TTC549 (cell line): ENCODE measurements around the gene TCAIM.
"Not testable (repeated sequence)": the region's sequence is repeated elsewhere in the genome, so short reads cannot be mapped to it uniquely, and the experiment has no call there.

ENCODE experiments used
- FAIRE-seq: peaks from 2 replicates; lab custom pipeline; 2012; peaks lifted over from hg19 to GRCh38; lab: Jason Lieb, UNC

The TCAIM gene

DNA sequence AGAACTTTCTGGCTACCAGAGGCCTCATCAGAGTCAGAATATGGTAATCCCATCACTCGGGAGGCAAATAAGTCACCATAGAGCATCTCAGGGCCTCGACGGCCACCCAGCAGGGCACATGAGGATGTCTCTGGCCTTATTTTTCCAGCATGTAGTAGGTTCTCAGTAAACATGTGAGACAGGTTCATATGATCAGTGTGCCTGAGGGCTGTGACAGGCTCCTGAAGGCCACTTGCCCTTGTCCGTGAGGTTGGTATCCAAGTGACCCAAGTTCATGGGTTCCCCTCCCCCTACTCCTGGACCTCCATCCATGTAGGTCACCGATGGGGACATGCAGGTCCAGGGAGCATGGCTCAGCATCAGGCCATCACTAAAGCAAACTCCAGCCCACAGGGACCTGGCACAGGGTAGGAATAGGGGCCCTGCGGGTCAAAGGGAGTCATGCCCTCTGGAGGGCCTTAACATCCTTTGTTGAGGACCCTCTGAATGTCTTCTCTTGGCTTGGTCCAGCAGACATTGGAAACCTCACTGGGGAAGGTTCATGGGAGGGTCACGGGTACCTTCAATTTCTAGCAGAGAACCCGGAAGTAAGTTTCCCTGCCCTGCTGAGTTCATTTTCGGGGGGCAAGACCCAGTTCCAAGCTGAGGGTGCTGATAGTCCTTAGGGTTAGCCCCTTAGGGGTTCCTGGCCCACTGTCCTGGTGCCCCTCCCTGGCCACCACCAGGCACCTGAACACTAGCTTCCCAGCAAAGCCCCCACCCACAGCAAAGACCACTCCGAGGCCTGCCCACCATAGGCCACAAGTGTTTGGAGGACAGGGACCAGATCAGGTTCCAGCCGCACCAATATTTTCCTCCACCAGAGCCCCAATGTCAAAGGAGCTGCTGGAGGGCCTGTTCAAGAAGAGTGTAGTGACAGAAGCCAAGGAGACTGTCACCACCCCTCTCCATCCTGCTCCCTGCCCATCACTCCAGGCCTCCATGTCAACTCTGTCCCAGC is 77.8 kb downstream of the TCAIM start:
- FAIRE-seq: no peak

DNA sequence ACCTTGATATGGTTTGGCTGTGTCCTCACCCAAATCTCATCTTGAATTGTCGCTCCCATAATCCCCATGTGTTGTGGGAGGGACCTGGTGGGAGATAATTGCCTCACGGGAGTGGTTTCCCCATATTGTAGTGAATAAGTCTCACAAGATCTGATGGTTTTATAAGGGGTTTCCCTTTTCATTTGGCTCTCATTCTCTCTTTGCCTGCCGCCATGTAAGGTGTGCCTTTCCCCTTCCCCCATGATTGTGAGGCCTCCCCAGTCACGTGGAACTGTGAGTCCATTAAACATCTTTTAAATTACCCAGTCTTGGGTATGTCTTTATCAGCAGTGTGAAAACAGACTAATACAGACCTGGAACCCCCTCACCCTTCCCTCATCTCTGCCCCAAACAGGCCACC is 79.6 kb downstream of the TCAIM start:
- FAIRE-seq: not testable (repeated sequence)

DNA sequence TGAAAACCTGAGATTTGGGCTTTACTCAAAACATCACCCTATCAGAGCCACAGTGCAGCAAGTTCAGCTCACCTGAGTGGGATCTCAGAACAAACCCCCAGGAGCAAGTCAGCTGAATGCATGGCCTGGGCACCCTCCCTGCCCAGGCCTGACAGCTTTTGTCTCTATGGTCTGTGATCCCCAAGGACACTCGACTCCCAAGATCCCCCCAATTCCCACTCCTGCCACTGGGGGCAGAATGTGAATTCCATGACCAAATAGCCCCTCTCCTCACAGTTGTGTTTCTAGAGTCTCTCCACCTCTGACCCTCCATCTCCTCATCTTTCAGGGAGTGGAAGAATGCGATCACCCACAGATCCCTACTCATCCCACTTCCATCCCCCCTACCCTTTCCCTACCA is 80.0 kb downstream of the TCAIM start:
- FAIRE-seq: no peak

DNA sequence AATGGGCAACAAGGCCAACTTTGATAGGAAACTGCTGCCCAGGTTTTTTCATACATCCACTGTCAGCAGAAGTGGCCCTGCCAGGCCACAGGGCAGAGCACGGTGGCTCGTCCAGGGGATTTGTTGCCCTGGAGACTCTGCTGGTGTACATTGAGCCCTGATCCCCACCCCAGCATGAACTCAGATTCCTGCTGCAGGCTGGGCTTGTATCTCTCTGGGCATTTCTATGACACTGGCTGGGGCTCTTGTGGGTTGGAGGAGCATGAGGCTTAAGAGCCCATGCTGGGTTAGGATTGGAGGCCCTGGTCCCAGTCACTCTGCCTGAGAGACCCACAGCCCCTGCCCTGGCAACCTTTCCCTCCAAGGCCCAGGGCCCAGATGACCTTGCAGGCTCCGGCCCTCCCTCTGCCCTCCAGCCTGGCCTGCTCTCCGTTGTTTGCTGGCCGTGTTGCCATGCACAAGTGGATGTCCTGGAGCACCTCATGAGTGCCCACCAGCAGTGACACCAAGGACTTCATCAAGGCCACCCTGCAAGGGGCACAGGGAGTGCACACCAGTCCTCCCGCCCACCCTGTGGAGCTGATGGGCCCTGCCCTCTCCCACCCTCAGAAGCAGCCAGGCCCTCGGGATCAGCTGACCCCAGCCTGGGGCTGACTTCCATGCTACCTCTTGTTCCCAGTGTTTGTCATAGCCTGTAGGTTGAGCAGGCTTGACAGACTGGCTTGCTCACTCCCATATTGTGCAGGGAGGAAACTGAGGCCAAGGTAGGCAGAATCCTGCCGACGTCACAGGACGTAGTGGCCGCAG is 80.8 kb downstream of the TCAIM start:
- FAIRE-seq: no peak

DNA sequence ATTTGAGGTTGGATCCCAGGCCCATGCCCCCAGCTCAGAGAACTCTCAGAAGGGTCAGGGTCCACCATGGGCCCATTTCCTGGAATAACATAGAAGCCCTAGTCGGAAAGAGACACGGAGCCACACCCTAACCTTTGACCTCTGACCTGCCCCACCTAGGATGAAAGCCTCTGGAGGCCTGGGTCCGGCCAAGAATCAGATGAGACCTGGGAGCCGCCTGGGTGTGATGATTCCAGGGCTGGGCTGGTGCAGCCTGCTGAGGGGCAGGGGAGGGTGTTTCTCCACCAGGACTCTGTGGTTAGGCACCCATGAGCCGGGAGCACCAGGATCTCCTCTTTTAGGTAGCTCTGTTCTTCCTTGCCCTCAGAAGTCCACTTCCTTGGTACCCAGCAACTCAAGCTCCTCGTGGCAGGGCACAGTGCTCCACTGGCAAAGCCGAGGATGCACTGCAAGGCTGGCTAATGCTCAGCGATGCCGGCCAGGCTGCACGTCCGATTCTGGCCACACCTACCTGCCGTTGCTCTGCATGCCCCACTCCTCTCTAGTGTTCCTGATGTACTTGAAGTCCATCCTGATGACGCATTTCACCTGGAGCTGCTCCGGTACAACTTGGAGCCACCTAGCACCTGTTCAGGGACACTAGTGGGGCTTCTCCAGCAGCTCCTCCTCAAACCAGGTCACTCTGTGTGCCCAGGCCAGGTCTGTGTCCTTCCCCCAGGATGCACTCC is 81.5 kb downstream of the TCAIM start:
- no peak for FAIRE-seq

DNA sequence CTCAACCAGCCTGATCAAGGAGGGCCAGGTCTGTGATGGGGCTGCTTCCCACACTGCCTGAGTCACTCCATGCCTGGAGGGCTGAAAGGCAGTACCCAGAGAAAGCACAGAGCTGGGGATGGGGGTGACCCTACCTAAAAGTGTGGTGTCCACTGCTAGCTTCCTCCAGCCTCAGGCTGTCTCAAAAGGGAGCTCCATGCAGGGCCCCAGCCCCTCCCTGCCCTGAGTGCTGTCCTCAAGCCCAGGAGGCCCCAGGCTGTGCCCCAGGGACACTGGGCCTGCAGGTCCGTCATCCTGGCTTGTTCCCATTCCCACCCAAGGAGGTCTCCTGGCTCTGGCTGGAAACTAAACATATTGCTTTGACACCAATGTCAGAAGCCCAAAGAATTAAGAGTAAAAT is 82.1 kb downstream of the TCAIM start:
- FAIRE-seq: no peak

DNA sequence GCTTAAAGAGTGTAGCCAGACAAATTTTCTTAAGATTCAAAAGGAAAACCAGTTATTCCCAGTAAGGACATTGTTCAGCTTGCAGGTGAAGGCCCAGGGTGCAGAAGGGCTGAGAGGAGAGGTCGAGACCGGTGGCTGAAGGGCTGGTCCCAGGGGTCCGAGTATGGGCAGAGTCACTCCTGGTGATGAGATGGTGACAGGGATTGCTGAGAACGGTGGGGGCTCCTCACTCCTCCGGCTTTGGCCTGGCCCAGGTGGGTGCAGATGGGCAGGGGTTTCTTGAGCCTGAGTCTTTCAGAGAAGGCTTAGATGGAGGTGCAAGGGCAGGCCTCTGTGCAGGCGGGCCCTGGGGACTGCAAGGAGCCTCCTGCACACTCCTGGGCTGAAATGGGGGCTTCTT is 82.7 kb downstream of the TCAIM start:
- FAIRE-seq: no peak

DNA sequence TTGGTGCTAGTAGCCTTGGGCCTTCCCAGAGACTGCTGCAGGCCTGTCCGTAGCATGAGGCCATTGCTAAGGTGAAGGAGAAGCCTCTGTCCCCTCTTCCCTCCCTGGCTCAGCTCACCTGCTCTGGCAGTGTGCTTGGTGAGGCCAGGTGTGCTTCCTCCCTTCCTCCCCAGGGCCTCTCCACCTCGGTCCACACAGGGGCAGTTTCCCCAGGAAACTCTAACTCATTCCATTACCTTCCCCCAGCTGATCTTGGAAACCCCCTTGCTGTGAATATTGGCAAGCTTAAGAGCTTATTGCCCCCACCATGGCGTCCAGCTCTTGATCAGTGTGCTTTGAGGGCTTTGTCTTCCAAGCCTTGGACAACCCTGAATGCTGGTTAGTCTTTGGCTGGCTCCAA is 86.2 kb downstream of the TCAIM start:
- no peak for FAIRE-seq

DNA sequence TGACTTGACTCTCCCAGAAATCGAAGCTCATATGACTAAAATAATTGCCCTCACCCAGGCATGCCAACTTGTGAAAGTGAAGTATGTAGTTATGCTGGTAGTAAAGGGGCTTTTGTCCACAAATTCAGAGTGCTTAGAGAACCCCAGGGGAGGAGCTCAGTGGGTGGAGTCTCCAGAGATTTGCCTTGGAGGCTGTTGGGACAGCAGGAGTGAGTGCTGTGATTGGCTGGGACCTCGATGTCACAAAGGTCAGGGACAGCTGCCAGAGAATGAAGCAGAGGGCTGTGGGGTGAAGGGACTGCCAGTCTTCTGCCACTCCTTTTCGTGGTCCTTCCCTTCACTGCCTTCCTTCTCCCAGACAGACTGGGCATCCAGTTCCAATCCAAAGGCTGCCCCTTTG is 89.1 kb downstream of the TCAIM start:
- no peak for FAIRE-seq

DNA sequence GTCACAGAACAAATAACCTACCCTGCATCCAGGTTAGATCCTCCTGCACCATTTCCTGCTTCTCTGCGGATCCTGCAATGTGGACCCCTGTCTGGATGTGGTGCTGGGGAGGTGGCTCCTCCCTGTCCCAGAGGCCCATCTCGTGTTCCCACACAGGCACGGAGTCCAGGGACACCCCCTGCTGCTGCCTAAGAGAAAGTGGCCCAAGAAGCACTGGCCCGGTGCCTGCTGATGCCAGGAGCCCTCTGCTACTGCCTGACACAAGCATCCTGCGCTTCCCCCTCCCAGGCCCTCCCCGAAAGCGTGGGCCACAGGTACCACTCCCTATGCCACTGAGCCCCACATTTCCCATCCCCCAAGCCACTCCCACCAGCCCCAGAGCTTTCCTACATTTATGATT is 90.3 kb downstream of the TCAIM start:
- no peak for FAIRE-seq

DNA sequence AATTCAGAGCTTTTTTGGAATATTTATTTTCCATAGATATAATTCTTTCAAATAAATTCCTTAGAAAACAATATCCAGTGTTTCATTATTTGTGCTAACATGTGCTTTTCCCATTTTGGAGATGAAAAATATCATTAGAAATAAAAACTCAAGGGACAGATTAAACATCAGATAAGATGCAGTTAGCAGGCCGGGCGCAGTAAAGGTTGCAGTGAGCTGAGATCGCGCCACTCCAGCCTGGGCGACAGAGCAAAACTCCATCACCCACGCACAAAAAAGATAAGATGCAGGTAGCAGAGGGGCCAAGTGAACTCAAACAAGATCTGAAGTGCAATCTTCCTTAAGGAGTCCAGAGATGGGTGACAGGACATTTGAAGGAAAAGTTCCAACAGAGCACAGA is 90.9 kb downstream of the TCAIM start:
- FAIRE-seq: no peak

DNA sequence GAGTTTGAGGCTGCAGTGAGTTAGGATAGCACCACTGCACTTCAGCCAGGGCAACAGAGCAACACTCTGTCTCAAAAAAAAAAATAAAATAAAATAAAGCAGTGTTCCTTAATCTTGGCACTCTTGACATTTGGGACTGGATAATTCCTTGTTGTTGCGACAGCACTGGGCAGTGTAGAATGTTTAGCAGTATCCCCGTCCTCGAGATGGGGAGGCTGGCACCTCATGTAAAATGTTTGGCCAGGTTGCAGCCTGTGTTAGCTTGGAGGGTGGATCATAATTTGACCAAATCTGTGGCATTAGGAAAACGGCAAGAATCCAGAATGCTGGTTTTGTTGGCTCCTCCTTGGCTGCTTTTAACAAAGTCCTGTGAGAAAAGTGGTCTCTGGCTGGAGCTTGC is 91.9 kb downstream of the TCAIM start:
- FAIRE-seq: no peak

DNA sequence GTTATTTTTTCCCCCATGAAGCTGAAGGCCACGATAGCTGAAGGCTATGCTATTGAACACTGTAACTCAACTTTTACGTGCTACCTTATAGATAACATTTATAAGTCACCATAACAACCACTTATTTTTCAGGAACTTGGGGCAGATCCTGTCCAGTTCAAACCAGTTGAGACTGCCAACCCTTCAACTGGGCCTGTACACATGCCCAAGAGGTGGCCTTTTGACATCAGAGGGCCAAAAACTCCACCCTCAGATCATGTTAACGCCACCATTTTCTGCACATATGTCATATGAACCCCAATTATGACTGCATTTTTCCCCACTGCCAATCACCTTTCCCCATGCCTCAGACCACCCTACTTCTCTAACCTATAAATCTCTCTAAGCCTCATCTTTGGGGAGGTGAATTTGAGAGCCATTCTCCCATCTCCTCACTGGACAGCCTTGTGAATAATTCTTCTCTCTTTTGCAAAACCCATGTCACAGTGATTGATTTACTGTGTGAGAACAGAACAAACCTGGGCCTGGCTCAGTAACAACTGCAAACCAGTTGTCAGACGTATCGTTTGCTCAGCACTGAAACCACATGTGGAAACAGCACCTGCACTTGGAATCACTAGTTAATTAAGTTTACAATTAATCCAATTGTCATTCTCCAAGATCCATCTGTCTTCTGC is 96.4 kb downstream of the TCAIM start:
- FAIRE-seq: no peak

DNA sequence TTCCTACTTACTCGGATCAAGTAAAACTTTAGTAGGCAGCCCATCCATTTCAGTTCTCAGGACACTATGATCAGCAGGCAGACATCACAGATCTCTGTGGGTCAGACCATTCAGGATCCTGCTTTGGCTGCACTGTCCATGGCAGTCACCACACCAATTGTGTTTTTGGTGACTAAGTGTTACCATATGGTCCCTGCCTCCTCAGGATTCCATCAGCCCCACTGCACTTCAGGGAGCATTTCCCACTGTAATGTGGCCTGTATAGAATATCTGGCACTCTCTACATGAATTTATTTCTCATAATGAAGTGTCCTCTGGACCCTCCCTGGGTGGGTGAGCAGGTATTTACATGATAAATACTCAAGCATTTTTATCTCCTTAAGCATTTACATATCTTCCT is 97.6 kb downstream of the TCAIM start:
- FAIRE-seq: no peak

DNA sequence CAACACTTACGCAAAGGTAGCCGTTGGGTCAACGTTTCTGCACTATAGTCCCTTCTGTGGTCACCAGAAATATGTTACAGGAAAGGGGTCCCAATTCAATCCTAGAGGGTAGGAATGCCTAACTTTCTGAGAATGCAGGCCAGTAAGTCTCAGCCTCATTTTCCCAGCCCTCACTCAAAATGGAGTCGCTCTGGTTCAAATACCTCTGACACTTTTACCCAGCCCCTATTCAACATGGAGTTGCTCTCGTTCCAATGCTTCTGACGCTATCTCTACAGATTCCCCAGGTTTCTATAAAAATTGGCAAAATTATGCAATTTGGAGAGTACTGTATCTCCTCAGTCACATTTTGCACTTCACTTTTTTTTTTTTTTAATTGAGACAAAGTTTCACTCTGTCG is 99.2 kb downstream of the TCAIM start:
- no peak for FAIRE-seq

DNA sequence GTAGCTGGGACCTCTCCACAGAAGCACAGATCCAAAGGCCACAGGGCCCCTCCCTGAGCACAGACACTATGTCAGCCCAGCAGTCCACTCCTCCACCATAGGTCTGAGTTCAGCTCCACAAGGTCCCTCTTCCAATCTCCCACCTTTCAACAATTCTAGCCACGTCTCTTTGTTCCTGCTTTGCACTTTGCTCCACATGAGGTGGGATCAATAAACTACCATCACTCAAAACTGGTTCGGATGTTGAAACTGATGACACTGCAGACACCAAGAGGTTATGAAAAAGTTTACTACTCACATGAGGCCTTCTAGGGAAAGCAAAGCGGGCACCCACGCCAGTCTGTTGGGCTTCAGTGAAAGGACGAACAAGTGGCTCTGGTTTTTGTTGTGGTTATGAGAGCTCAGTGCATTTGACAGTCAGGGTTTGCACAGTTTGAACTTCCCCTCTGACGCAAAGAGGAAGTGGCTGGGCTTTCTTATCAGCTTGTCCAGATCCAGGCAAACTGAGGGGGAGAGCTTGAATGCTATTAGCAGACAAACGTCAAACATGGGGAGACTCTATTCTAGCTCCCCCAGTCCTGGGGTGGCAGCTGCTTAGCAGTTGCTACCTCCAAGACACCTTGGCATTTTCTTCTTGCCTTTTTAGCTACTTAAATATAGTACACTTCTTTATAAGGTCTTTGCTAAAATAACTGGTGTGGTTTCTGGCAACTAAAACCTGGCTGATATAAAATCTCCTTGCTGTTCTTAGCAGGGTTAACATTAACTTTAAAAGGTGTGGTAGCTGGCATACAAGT is 101.1 kb downstream of the TCAIM start:
- FAIRE-seq: no peak

DNA sequence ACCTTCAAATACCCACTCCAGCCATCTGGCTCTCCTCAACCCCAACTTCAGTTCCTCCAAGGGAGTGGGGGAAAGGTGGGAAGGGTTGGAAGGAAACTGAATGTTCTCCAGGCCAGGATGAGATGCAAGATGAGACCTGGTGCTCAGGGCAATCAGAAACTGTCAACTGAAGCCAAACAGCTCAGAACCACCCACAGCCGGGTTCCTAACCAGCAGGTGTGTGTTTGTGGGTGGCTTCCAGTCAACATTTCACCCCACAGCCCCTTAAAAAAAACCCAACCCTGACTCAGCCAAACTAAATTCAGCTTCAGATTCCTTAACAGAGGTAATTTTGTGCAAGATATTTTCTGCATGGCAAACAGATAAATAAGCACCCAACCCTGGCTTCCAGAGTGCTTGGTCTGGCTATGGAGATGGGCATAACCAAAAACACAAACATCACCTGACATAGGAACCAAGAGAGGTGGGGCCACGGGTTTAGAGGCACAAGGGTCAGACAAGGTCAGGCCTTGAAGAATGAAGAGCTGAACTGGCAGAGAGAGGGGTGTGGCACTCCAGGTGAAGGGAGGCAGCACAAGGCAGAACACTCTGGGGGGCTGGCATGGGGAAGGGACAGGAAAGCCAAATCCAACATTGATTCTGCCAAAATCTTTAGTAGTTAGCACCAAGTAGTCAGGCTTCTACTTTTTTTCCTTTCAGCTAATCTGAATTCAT is 104.2 kb downstream of the TCAIM start:
- no peak for FAIRE-seq

DNA sequence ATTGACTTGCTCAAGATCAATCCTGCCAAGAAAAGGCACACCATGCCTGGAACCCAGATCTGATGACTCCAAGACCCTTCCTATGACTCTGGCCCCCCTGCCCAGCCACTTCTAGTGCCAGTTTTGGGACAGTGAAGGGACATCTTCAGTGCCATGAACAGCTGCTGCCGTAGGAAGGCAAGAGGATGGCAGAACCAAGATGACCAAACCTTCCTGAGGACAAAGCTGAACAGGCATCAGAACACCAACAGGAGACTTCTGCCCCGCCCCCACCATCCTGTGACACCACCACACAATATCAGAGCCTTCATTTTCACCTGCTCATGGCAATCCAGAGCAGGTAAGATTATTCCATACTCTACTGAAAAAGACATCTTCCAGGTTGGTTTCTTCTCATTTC is 105.9 kb downstream of the TCAIM start:
- no peak for FAIRE-seq

DNA sequence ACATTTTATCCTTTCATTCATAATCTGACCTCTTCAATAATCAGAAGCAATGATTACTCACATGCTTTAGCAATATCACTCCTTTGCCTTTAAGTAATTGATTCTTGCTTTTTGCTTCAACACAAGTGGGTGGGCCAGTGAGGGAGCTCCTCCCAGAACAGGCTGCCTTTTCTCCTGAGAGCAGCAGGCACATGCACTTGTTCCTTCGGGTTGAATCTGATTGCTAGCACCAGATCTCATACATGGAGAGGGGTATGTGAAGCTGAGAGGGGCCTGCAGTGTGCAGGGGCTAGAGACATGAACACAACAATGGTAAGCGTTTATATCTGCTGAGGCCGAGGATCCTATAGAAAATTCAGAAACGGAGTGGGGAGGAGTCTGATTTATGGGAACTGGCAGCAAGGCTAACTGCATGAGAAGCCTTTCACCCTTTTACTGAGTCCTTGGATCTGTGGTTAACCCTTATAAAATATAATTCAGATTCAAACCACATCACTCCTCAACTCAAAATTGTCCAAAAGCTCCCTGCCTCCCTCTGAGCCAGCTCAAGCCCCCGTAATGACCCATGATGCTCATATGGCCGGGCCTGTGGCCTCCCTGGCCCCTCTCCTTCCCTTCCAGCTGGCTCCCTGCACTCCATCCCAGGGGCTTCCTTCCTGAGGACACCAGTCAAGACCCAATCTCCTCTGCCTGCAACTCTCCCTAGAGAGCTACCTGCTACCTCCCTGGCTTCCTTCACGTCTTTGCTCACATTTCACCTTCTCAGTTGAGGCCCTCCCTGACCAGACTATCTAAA is 106.5 kb downstream of the TCAIM start:
- no peak for FAIRE-seq

DNA sequence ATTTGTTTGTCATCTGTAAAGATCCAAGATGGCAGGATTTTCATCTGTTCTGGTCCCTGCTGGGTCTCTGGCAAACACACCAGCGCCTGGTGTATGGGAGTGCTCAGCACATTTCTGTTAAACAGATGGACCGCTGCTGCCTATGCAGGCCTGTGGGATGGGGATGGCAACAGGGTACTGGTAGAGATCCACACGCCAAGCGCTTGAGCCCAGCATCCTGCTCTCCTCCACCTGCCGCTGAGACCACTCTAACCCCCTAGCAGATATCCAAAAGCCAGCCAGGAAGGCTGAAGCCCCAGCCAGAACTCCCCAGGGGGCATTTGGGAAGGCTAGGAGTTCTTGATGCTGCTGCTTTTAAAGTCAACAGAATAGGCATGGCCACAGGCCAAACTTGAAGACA is 107.2 kb downstream of the TCAIM start:
- FAIRE-seq: no peak
